ENCODE data around the gene MED10. TPM values are rescaled to one million over a fixed set of nuclear protein-coding genes. Genes with fewer than 3 reads are reported as not detected.

MED10 gene, protein sequence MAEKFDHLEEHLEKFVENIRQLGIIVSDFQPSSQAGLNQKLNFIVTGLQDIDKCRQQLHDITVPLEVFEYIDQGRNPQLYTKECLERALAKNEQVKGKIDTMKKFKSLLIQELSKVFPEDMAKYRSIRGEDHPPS
- total RNA-seq (11.8 and 15.8 TPM in 2 replicates), polyA plus RNA-seq (55.0 and 63.9 TPM in 2 replicates)

DNA sequence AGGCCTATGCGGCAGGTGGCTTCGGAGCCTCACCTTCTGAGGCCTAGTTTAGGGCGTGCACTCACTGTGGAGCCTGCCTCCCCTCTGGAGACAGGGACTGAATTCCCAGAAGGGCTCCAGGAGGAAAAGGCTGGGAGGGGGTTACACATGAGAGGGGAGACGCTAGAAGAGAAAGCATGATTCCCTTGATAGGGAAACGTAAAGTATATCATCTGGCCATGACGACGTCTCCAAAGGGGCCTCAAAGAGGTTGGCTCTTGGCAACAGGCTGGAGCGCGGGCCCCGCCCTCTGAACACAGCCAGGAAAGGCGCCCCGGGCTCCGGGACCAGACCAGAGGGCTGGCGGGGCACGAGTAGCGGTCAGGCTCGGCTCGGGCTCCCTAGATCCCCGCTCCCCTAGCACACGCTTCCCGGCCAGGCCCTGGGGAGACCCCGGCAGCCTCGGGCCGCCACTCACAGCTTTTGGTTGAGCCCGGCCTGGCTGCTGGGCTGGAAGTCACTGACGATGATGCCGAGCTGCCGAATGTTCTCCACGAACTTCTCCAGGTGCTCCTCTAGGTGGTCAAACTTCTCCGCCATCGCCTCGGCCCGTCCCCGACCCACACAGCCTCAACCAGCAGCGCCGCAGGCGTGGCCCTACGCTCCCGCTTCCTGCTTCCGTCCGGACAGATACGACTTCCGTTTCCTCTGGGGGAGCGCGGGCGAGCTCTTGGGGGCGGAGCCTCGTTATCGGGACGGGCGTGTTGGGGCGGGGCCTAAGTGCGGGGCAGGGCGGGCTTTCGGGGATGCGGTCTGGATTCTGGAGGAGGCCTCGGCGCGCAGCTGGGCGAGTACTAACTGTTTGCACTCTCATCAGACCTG, at the start of gene MED10:
MED10 (minus strand) TSS at position 643 of the 861 bp plus-strand sequence; CDS start at position 579, 64 bp downstream.
- TF ChIP-seq, protein P1, sequence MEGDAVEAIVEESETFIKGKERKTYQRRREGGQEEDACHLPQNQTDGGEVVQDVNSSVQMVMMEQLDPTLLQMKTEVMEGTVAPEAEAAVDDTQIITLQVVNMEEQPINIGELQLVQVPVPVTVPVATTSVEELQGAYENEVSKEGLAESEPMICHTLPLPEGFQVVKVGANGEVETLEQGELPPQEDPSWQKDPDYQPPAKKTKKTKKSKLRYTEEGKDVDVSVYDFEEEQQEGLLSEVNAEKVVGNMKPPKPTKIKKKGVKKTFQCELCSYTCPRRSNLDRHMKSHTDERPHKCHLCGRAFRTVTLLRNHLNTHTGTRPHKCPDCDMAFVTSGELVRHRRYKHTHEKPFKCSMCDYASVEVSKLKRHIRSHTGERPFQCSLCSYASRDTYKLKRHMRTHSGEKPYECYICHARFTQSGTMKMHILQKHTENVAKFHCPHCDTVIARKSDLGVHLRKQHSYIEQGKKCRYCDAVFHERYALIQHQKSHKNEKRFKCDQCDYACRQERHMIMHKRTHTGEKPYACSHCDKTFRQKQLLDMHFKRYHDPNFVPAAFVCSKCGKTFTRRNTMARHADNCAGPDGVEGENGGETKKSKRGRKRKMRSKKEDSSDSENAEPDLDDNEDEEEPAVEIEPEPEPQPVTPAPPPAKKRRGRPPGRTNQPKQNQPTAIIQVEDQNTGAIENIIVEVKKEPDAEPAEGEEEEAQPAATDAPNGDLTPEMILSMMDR (IDR thresholded peaks at IDR 0.05; ENCODE audit: low read depth, low read length) = no peak
- Histone ChIP-seq H3K36me3 (peaks cover 20% of the 10 kb centered on the region), H3K4me1 (ENCODE audit: low read depth) (peaks cover 7% of the 10 kb centered on the region), H3K27me3 (no peaks in the 10 kb centered on the region), H3K9me3 (ENCODE audit: low read depth) (no peaks in the 10 kb centered on the region), H3K4me3 (peak within 1 kb of the TSS; percentile 78), H3K27ac (peak within 1 kb of the TSS; percentile 68)
- DNase-seq (ENCODE audit: low read depth in 1 of 2, low spot score in 1 of 2) = peak; percentile 94 to 95

DNA sequence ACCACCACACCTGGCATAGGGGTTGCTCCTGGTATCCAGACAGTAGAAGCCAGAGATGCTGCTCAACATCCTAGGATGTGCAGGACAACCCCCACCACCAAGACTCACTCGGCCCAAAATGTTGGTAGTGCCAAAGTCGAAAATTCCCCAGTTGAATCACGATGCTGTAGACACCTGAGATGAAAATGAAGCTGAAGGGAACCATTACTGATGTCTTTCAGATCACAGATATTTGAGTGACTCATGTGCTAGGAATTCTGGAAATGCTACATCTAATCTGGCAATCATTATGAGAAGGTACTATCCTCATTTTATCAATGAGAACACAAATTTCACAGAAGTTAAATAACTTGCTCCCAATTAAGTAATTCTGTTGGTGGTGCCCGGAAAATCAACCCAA, 49.3 kb upstream of the MED10 start:
- Histone ChIP-seq H3K4me3 (no peak overlapping the region), H3K9me3 (ENCODE audit: low read depth) (no peaks in the 10 kb centered on the region), H3K4me1 (ENCODE audit: low read depth) (peaks cover 18% of the 10 kb centered on the region), H3K27me3 (peaks cover 16% of the 10 kb centered on the region), H3K36me3 (no peaks in the 10 kb centered on the region), H3K27ac (no peak overlapping the region)
- DNase-seq (ENCODE audit: low read depth in 1 of 2, low spot score in 1 of 2) = no peak
- TF ChIP-seq, protein P1 (IDR thresholded peaks at IDR 0.05; ENCODE audit: low read depth, low read length) = no peak

DNA sequence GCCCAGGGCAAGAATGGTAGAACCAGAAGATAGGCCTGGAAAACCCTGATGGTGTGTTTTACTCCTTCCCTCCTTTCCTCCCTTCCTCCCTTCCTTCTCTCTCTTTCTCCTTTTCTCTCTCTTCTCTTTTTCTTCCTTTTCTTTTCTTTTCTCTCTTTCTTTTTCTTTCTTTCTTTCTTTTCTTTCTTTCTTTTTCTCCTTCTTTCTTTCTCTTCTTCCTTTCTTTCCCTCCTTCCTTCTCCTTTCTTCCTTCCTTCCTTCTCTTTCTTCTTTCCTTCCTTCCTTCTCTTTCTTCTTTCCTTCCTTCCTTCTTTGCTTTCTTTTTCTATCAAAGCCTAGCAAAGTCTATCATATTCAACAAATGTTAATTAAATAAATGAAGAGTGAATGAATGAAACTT, 46.4 kb upstream of the MED10 start:
- Histone ChIP-seq H3K4me3 (no peak overlapping the region), H3K27ac (no peak overlapping the region), H3K4me1 (ENCODE audit: low read depth) (no peaks in the 10 kb centered on the region), H3K36me3 (no peaks in the 10 kb centered on the region), H3K9me3 (ENCODE audit: low read depth) (no peaks in the 10 kb centered on the region), H3K27me3 (peaks cover 16% of the 10 kb centered on the region)
- TF ChIP-seq, protein P1 (IDR thresholded peaks at IDR 0.05; ENCODE audit: low read depth, low read length) = no peak
- no peak for DNase-seq (ENCODE audit: low read depth in 1 of 2, low spot score in 1 of 2)

DNA sequence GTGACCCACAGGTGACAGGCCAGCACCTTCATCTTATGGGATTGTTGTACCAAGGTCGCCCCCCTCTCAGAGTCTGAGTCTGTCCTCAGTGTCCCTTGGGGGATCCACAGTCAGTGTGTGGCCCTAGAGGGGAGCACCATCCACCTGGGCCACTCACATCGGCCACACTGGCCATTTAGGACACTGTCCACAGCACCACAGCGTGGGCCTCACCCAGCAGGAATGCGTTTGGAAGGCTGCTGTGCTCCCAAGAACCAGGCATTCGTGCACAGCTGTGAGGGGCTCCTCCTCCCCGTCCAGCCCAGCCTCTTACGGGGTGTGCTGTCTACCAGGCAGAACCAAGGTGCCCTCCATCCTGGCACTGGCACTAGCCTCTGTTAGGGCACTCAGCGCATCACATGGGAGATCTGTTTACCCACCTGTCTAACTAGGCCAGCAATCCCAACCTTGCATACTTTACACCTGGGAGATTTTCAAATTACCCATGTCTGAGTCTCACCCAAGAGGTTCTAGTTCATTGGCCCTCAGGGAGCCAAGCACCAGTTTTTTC, 45.8 kb upstream of the MED10 start:
- H3K27me3 ChIP-seq = peaks cover 16% of the 10 kb centered on the region
- no peaks in the 10 kb centered on the region for H3K36me3 ChIP-seq
- no peaks in the 10 kb centered on the region for H3K9me3 ChIP-seq (ENCODE audit: low read depth)
- H3K27ac ChIP-seq = no peak overlapping the region
- no peak overlapping the region for H3K4me3 ChIP-seq
- no peaks in the 10 kb centered on the region for H3K4me1 ChIP-seq (ENCODE audit: low read depth)
- TF ChIP-seq, protein P1 (IDR thresholded peaks at IDR 0.05; ENCODE audit: low read depth, low read length) = no peak
- no peak for DNase-seq (ENCODE audit: low read depth in 1 of 2, low spot score in 1 of 2)

DNA sequence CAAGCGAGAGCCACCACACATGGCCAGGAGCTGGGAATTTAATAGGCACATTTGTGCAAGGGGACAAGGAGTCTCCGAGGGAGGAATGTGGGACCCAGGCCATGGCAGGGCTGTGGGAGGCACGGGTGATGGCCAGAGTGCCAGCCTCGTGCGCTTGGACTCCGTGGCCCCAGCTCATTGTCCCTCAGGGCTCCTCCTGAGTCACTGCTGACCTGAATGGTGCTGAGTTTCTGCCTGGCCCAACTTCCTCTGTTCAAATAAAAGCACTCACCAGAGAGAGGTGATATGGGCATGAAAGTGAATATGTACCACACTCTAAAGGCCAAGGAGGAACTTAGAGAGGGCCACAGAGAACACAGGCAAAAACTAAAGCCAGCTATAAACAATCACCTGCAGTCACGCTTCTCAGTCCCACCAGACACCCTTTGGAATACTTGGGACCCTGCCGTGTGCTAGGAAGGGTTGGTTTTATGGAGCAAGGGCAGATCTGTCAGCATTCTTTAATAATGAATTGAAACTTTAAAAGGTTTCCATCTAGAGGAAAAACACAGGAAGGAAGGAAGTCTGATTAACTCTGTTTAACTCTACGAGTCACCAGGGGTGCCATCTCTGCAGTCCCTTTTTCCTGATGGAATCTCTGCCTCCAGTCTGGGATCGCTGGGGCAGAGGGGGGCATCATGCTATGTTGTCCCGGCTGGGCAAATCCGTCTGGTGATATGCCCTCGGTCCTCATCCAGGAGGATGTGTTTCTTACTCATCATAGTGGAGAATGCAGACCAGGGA, 45.2 kb upstream of the MED10 start:
- H3K9me3 ChIP-seq (ENCODE audit: low read depth) = no peaks in the 10 kb centered on the region
- peaks cover 16% of the 10 kb centered on the region for H3K27me3 ChIP-seq
- H3K4me1 ChIP-seq (ENCODE audit: low read depth) = no peaks in the 10 kb centered on the region
- no peak overlapping the region for H3K4me3 ChIP-seq
- no peak for DNase-seq (ENCODE audit: low read depth in 1 of 2, low spot score in 1 of 2)
- H3K36me3 ChIP-seq = no peaks in the 10 kb centered on the region
- TF ChIP-seq, protein P1 (IDR thresholded peaks at IDR 0.05; ENCODE audit: low read depth, low read length) = no peak
- H3K27ac ChIP-seq = no peak overlapping the region

Data from cardiac muscle cell (in vitro differentiated cells and primary cell).